H4 (cell line): ENCODE data around the gene CLEC16A. TPM values are rescaled to one million over a fixed set of nuclear protein-coding genes. Genes with fewer than 3 reads are reported as not detected.

Source experiments
- DNase-seq: peaks from one replicate; pipeline ENCODE4 v3.0.0-alpha.2; 2015; ENCODE audit warnings: low spot score
- total RNA-seq: library from RNA; depleted of rRNA; stranded (reverse); fragments of >200 nt; shearing (Covaris generic); gene quantifications from 2 replicates; pipeline ENCODE4 v1.2.3, GENCODE V29; 2014

Gene CLEC16A
- total RNA-seq, 1 experiment from 2014 or later, result 7.2 TPM

- no peak for DNase-seq
Measured at GRCh38 chr16:11039726-11040125, 95.4 kb downstream of the CLEC16A start.

GRCh38 chr16:11042191-11042590 lies 97.8 kb downstream of the CLEC16A start:
- DNase-seq, result no peak

GRCh38 chr16:11045441-11045840 lies 101.1 kb downstream of the CLEC16A start:
- no peak for DNase-seq

GRCh38 chr16:11045846-11046245 lies 101.5 kb downstream of the CLEC16A start:
- DNase-seq, result no peak

GRCh38 chr16:11046382-11046931 lies 102.1 kb downstream of the CLEC16A start:
- DNase-seq, result no peak

- DNase-seq, result peak; percentile 58
Measured at GRCh38 chr16:11047057-11047456, 102.7 kb downstream of the CLEC16A start.

- no peak for DNase-seq
Measured at GRCh38 chr16:11047939-11048800, 103.8 kb downstream of the CLEC16A start.

- DNase-seq, result no peak
Measured at GRCh38 chr16:11049396-11050059, 105.2 kb downstream of the CLEC16A start.

GRCh38 chr16:11050536-11050935 lies 106.2 kb downstream of the CLEC16A start:
- DNase-seq, result no peak

GRCh38 chr16:11050944-11051343 lies 106.6 kb downstream of the CLEC16A start:
- no peak for DNase-seq

GRCh38 chr16:11051430-11051829 lies 107.1 kb downstream of the CLEC16A start:
- no peak for DNase-seq

GRCh38 chr16:11051879-11052808 lies 107.8 kb downstream of the CLEC16A start:
- DNase-seq, result no peak

GRCh38 chr16:11053916-11054460 lies 109.6 kb downstream of the CLEC16A start:
- DNase-seq, result no peak

GRCh38 chr16:11056090-11056992 lies 112.0 kb downstream of the CLEC16A start:
- DNase-seq, result no peak

- no peak for DNase-seq
Measured at GRCh38 chr16:11056993-11057649, 112.8 kb downstream of the CLEC16A start.

- no peak for DNase-seq
Measured at GRCh38 chr16:11057711-11058345, 113.5 kb downstream of the CLEC16A start.

GRCh38 chr16:11058832-11059231 lies 114.5 kb downstream of the CLEC16A start:
- DNase-seq, result no peak

- no peak for DNase-seq
Measured at GRCh38 chr16:11059588-11059987, 115.2 kb downstream of the CLEC16A start.

- DNase-seq, result no peak
Measured at GRCh38 chr16:11060364-11060763, 116.0 kb downstream of the CLEC16A start.
